GM23338 (cell line): ENCODE data around the gene HACD3. TPM values are rescaled to one million over a fixed set of nuclear protein-coding genes. Genes with fewer than 3 reads are reported as not detected.
"Not testable (repeated sequence)": the region's sequence is repeated elsewhere in the genome, so short reads cannot be mapped to it uniquely, and the experiment has no call there.

Source experiments
- ATAC-seq: fragments of 200-7000 bp; cut with Tn5 transposase; 3 replicates; pipeline ENCODE4 v1.9.1; 2020
- DNase-seq: peaks from one replicate; pipeline ENCODE4 v3.0.0-alpha.2; 2015; ENCODE audit warnings: low spot score
- H2AFZ ChIP-seq: fragments of 200-600 bp; sonication (generic); 2 replicates; pipeline ENCODE4 v1.8.0; 2016; ENCODE audit warnings: antibody characterized with exemption, mild to moderate bottlenecking, moderate library complexity
- H3F3A ChIP-seq: fragments of 200-600 bp; sonication (generic); replicated peaks from 2 replicates; pipeline ENCODE4 v1.8.0; 2017; ENCODE audit warnings: antibody characterized with exemption, mixed run types, low read depth
- H3K27ac ChIP-seq: fragments of 200-600 bp; sonication (generic); 2 replicates; pipeline ENCODE4 v1.6.1; 2016; ENCODE audit warnings: low read depth
- H3K27me3 ChIP-seq: fragments of 200-600 bp; sonication (generic); 2 replicates; pipeline ENCODE4 v1.8.0; 2016; ENCODE audit warnings: mild to moderate bottlenecking, mixed run types, moderate library complexity; ENCODE audit not compliant: insufficient read depth
- H3K36me3 ChIP-seq: fragments of 200-600 bp; sonication (generic); 2 replicates; pipeline ENCODE4 v1.8.0; 2016; ENCODE audit warnings: mild to moderate bottlenecking; ENCODE audit not compliant: insufficient read depth
- H3K4me1 ChIP-seq: fragments of 200-600 bp; sonication (generic); 2 replicates; pipeline ENCODE4 v1.8.0; 2016; ENCODE audit warnings: mild to moderate bottlenecking, moderate library complexity; ENCODE audit not compliant: insufficient read depth
- H3K4me2 ChIP-seq: fragments of 200-600 bp; sonication (generic); 2 replicates; pipeline ENCODE4 v1.7.1; 2017; ENCODE audit warnings: mixed run types
- H3K4me3 ChIP-seq: fragments of 200-600 bp; sonication (generic); 2 replicates; pipeline ENCODE4 v1.6.1; 2016; ENCODE audit warnings: mixed run types
- H3K79me2 ChIP-seq: fragments of 200-600 bp; sonication (generic); replicated peaks from 2 replicates; pipeline ENCODE4 v1.8.0; 2017; ENCODE audit warnings: mild to moderate bottlenecking; ENCODE audit not compliant: insufficient read depth
- H3K9me2 ChIP-seq: fragments of 200-600 bp; sonication (generic); 2 replicates; pipeline ENCODE4 v1.8.0; 2017; ENCODE audit not compliant: insufficient read depth
- H4K20me1 ChIP-seq: fragments of 200-600 bp; sonication (generic); replicated peaks from 2 replicates; pipeline ENCODE4 v1.8.0; 2017; ENCODE audit warnings: mild to moderate bottlenecking; ENCODE audit not compliant: insufficient read depth
- H3K27ac Mint-ChIP-seq: 2 replicates; pipeline ENCODE4 v1.8.0; 2020; ENCODE audit warnings: inconsistent platforms, mild to moderate bottlenecking, moderate library complexity, mixed read lengths
- H3K27me3 Mint-ChIP-seq: 3 replicates; pipeline ENCODE4 v1.8.0; 2022; ENCODE audit warnings: low read depth, mild to moderate bottlenecking, moderate library complexity, mixed read lengths, inconsistent platforms; ENCODE audit not compliant: insufficient read depth, poor library complexity
- H3K36me3 Mint-ChIP-seq: 3 replicates; pipeline ENCODE4 v1.8.0; 2021; ENCODE audit warnings: low read depth, mild to moderate bottlenecking, inconsistent platforms, moderate library complexity, mixed read lengths
- H3K4me1 Mint-ChIP-seq: 3 replicates; pipeline ENCODE4 v1.8.0; 2020; ENCODE audit warnings: mild to moderate bottlenecking, inconsistent platforms, mixed read lengths
- H3K4me3 Mint-ChIP-seq: 3 replicates; pipeline ENCODE4 v1.8.0; 2021; ENCODE audit warnings: moderate library complexity, mild to moderate bottlenecking, inconsistent platforms, mixed read lengths
- H3K9me3 Mint-ChIP-seq: 3 replicates; pipeline ENCODE4 v1.8.0; 2020; ENCODE audit warnings: moderate library complexity, mild to moderate bottlenecking, inconsistent platforms, mixed read lengths
- ZNF331 ChIP-seq: fragments of 250-450 bp; sonication (Bioruptor Pico); IDR thresholded peaks from 2 replicates; pipeline ENCODE4 v1.5.0; 2020; ENCODE audit warnings: low read depth, mild to moderate bottlenecking, moderate library complexity
- ZNF462 ChIP-seq: fragments of 250-450 bp; sonication (Bioruptor Pico); IDR thresholded peaks from 2 replicates; pipeline ENCODE4 v1.5.0; 2020; ENCODE audit warnings: mild to moderate bottlenecking, moderate library complexity
- polyA plus RNA-seq: library from polyadenylated mRNA; unstranded; fragments of >200 nt; fragmentation: Nextera tagmentation; extraction: Ambion mirVana; gene quantifications from 2 replicates; pipeline ENCODE4 v1.2.1, GENCODE V29; 2016
- total RNA-seq: library from RNA; depleted of rRNA; stranded (reverse); fragments of >200 nt; shearing (Covaris generic); gene quantifications from 2 replicates; pipeline ENCODE4 v1.2.3, GENCODE V29; 2014

Gene HACD3
- total and polyA plus RNA-seq, 2 experiments from 2014 or later: 123 to 131 TPM

- not testable (repeated sequence) for H3K36me3 Mint-ChIP-seq, H3K27me3 ChIP-seq, H3K9me3 Mint-ChIP-seq, H3K4me3 ChIP-seq, H3K27ac Mint-ChIP-seq, DNase-seq, H3K4me2 ChIP-seq, H3K4me3 Mint-ChIP-seq, H2AFZ ChIP-seq, H3K27me3 Mint-ChIP-seq, H3K79me2 ChIP-seq, ATAC-seq, H3K9me2 ChIP-seq, H3K27ac ChIP-seq, H4K20me1 ChIP-seq, H3K36me3 ChIP-seq
- peaks cover 22% of the 10 kb centered on the region for H3K4me1 Mint-ChIP-seq
- Histone ChIP-seq H3K4me1 (peaks cover 14% of the 10 kb centered on the region), H3F3A (peaks cover 12% of the 10 kb centered on the region; the same call in 1 of the 2 replicates)
Observed at GRCh38 chr15:65615887-65616286, 85.6 kb downstream of the HACD3 start.

- H3F3A ChIP-seq: no peaks in the 10 kb centered on the region
- no peaks in the 10 kb centered on the region for H3K9me3 Mint-ChIP-seq
- H3K27ac ChIP-seq: no peak overlapping the region
- H3K4me3 ChIP-seq: no peak overlapping the region
- H3K4me1 Mint-ChIP-seq: peaks cover 14% of the 10 kb centered on the region
- no peak overlapping the region for H3K4me2 ChIP-seq
- H3K36me3 Mint-ChIP-seq: peaks cover 2% of the 10 kb centered on the region; the same call in 2 of the 3 replicates
- no peak for TF ChIP-seq ZNF462 (CRISPR knock-in tag)
- no peak for TF ChIP-seq ZNF331
- H3K79me2 ChIP-seq: no peaks in the 10 kb centered on the region
- no peak overlapping the region for H3K4me3 Mint-ChIP-seq
- no peak overlapping the region for H3K27ac Mint-ChIP-seq
- peaks cover 2% of the 10 kb centered on the region for H3K27me3 Mint-ChIP-seq
- 0 out of 2 replicates have a peak, but pooled peaks cover 5% of the 10 kb centered on the region for H3K4me1 ChIP-seq
- H4K20me1 ChIP-seq: no peaks in the 10 kb centered on the region
- H3K36me3 ChIP-seq: no peaks in the 10 kb centered on the region
- ATAC-seq: peak; percentile 76
- H3K9me2 ChIP-seq: no peaks in the 10 kb centered on the region
- no peak overlapping the region for H2AFZ ChIP-seq
- H3K27me3 ChIP-seq: no peaks in the 10 kb centered on the region
- DNase-seq: peak; percentile 18
Observed at GRCh38 chr15:65618560-65619109, 88.4 kb downstream of the HACD3 start.
